ENCODE measurements around the gene HNRNPA0.

DNA sequence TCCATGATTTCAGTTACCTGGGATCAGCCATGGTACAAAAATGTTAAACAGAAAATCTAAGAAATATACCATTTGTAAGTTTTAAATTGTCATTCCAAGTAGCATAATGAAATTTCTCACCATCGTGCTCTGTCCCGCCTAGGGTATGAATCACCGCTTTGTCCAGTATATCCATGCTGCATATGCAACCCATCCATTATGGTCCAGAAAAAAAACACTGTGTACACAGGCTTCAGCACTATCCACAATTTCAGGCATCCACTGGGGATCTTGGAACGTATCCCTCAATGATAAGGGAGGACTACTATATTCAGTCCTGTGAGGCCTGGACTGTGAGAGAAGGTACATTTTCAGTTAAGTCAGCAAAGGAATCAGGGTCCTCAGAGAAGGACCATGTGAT is 37.6 kb upstream of the HNRNPA0 start:
- TF ChIP-seq, protein P1, sequence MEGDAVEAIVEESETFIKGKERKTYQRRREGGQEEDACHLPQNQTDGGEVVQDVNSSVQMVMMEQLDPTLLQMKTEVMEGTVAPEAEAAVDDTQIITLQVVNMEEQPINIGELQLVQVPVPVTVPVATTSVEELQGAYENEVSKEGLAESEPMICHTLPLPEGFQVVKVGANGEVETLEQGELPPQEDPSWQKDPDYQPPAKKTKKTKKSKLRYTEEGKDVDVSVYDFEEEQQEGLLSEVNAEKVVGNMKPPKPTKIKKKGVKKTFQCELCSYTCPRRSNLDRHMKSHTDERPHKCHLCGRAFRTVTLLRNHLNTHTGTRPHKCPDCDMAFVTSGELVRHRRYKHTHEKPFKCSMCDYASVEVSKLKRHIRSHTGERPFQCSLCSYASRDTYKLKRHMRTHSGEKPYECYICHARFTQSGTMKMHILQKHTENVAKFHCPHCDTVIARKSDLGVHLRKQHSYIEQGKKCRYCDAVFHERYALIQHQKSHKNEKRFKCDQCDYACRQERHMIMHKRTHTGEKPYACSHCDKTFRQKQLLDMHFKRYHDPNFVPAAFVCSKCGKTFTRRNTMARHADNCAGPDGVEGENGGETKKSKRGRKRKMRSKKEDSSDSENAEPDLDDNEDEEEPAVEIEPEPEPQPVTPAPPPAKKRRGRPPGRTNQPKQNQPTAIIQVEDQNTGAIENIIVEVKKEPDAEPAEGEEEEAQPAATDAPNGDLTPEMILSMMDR (IDR thresholded peaks at IDR 0.05): no peak
- TF ChIP-seq POLR2A (IDR thresholded peaks at IDR 0.05): no peak

All from Peyer's patch (tissue), 4 donors.